ENCODE data around the gene SEMA6C.

SEMA6C gene

DNA sequence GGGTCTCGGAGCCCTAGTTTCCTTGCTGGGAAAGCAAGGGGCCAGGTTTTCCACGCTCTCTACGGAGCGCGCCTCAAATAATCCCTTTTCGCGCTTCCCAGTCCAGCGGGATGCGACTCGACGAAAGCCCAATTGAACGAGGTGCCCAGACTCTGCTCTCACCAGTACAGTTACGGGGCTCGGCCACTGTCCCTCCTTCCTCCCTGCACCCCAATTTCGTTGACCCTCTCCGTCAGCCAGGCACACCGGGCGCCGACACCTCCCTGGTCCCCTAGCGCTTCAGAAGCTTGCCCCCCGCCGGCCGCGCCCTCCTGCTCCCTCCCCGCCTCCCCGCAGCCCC is 389 bp downstream of the SEMA6C start:
- no peak for DNase-seq (ENCODE audit: low spot score)
- TF ChIP-seq, protein P1, sequence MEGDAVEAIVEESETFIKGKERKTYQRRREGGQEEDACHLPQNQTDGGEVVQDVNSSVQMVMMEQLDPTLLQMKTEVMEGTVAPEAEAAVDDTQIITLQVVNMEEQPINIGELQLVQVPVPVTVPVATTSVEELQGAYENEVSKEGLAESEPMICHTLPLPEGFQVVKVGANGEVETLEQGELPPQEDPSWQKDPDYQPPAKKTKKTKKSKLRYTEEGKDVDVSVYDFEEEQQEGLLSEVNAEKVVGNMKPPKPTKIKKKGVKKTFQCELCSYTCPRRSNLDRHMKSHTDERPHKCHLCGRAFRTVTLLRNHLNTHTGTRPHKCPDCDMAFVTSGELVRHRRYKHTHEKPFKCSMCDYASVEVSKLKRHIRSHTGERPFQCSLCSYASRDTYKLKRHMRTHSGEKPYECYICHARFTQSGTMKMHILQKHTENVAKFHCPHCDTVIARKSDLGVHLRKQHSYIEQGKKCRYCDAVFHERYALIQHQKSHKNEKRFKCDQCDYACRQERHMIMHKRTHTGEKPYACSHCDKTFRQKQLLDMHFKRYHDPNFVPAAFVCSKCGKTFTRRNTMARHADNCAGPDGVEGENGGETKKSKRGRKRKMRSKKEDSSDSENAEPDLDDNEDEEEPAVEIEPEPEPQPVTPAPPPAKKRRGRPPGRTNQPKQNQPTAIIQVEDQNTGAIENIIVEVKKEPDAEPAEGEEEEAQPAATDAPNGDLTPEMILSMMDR (IDR thresholded peaks at IDR 0.05; ENCODE audit: borderline replicate concordance, control extremely low read depth, extremely low read depth, insufficient read depth, missing control alignments), result no peak
- in situ Hi-C loops (cut with MboI; ENCODE audit: low sequenced_read_pairs, unreplicated experiment), result no loop called here

DNA sequence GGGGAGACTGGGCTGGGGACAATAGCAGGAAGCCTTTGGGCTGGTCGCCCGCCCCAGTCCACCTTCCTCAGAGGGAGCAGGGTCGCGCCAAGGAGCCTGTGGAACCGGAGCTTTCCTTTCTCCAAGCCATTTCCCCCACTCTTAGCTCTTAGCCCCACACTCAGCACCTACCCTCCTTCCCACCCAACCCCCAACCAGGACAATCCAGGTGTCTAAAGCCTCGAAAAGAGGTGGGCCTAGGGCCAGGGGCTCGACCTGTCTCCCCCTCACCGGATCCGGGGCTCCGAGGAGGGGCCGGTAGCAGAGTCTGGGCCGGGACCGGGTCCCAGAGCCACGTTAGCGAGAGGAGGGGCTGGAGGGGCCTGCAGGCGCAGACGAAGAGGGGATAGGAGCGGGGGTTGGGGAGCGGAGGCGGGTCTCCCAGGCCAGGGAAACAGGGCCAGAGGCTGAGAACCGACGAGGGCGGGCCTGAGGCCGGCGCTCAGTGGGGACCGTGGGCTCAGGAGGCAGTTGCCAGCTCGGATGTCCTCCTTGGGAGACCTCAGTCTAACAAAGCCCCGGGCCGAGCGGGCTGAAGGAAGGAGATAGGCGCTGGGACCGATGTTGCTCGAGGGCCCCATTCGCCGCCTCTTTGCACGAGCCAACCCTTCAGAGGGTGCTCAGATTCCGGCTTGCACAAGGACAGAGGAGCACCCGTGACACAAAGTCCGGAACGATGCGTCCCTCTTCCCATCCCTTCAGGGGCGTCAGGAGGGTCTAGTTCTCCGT is 943 bp downstream of the SEMA6C start:
- in situ Hi-C loops (cut with MboI; ENCODE audit: low sequenced_read_pairs, unreplicated experiment), result no loop called here
- TF ChIP-seq, protein P1 (IDR thresholded peaks at IDR 0.05; ENCODE audit: borderline replicate concordance, control extremely low read depth, extremely low read depth, insufficient read depth, missing control alignments), result no peak
- no peak for DNase-seq (ENCODE audit: low spot score)

DNA sequence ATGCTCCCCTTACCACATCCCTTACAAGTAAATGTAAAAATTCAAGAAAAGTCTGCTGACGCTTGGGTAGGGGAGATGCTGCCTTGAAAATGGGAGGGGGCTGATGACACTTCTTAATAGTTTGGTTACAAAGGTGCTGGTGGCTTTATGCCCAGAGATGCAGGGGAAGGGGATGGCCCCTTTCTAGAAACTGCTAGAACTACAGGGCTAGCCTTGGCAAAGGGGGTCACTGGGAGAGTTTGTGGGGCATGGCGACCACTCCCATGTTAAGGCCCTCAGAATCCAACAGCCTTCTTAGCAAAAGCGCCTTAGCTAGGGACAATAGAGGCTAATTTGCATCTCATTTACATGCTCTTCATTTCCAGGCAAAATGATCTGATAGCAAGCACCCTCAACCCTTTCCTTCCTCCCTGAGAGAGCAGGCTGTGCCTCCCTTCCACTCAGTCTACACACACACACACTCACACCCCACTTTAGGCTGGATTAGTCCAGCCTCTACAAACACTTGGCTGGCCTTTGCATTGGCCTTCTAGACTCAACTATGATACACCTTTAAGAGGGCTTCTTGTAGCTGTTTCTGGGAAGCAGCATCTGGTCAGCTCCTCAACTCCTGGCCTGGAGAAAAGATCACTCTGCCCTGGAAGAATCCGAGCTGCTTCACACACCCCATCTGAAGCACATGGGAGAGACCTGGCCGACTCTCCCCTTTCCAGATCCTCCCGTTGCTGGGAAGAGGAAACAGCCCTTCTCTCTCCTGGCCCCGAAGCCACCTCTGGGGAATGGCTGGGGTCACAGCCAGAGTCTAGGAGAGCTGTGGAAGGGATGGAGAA is 1.7 kb downstream of the SEMA6C start:
- in situ Hi-C loops (cut with MboI; ENCODE audit: low sequenced_read_pairs, unreplicated experiment), result no loop called here
- no peak for DNase-seq (ENCODE audit: low spot score)
- TF ChIP-seq, protein P1 (IDR thresholded peaks at IDR 0.05; ENCODE audit: borderline replicate concordance, control extremely low read depth, extremely low read depth, insufficient read depth, missing control alignments), result no peak

- DNase-seq (ENCODE audit: low spot score), result no peak
- in situ Hi-C loops (cut with MboI; ENCODE audit: low sequenced_read_pairs, unreplicated experiment), result no loop called here
- TF ChIP-seq, protein P1 (IDR thresholded peaks at IDR 0.05; ENCODE audit: borderline replicate concordance, control extremely low read depth, extremely low read depth, insufficient read depth, missing control alignments), result no peak
These were observed 2.4 kb downstream of the SEMA6C start for GRCh38 chr1:151143986-151144385.

DNA sequence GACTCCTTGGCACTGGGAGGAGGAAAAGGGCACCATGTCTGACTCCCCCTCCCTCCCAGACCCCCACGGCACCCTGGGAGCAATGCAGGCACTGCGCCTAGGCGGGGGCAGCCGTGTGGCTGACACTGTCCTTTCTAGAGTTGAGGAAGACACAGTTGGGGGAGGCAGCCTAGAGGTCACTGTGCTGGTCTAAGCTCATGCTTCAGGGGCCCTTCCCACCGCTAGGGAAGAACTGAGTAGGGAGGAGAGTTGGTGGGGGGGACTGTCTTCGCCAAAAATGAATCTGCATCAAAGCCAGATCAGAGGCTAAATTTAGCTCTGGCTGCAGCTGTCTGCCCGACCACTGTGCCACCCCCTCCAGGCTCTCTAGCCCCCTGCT is 3.4 kb downstream of the SEMA6C start:
- no peak for DNase-seq (ENCODE audit: low spot score)
- in situ Hi-C loops (cut with MboI; ENCODE audit: low sequenced_read_pairs, unreplicated experiment), result no loop called here
- TF ChIP-seq, protein P1 (IDR thresholded peaks at IDR 0.05; ENCODE audit: borderline replicate concordance, control extremely low read depth, extremely low read depth, insufficient read depth, missing control alignments), result no peak

- in situ Hi-C loops (cut with MboI; ENCODE audit: low sequenced_read_pairs, unreplicated experiment), result no loop called here
- TF ChIP-seq, protein P1 (IDR thresholded peaks at IDR 0.05; ENCODE audit: borderline replicate concordance, control extremely low read depth, extremely low read depth, insufficient read depth, missing control alignments), result no peak
- DNase-seq (ENCODE audit: low spot score), result no peak
These were observed 3.9 kb downstream of the SEMA6C start for GRCh38 chr1:151142411-151143056.

Data from GM13976 (cell line).